Naive thymus-derived CD4-positive, alpha-beta T cell (primary cell): ENCODE measurements around the gene PDS5A. TPM values are rescaled to one million over a fixed set of nuclear protein-coding genes. Genes with fewer than 3 reads are reported as not detected.
A peak's percentile ranks its signal among the peaks of the same experiment; 100 is the strongest.

ENCODE experiments used
- ATAC-seq: fragments of 150-1000 bp; cut with Tn5 transposase; 2 replicates; pipeline ENCODE4 v1.10.0; 2021; ENCODE audit warnings: mild to moderate bottlenecking, moderate library complexity
- CTCF ChIA-PET: fragments of 350-600 bp; sonication (Branson Sonifier 250); formaldehyde crosslinking; loops from one replicate; lab custom pipeline; 2021; ENCODE audit warnings: antibody characterized with exemption; lab: Charles Lee
- POLR2A ChIA-PET: fragments of 350-600 bp; sonication (Branson Sonifier 250); formaldehyde crosslinking; loops from one replicate; lab custom pipeline; 2021; ENCODE audit warnings: antibody characterized with exemption, inconsistent platforms; lab: Charles Lee
- DNase-seq, 9 donors: peaks; one replicate each; pipeline versions ENCODE4 v3.0.0 to v3.0.0-alpha.2; 2020 to 2022; ENCODE audit warnings: mixed read lengths in 1 of 9
- H3K27ac ChIP-seq: one replicate; pipeline ENCODE4 v1.7.0; 2013; ENCODE audit warnings: mild to moderate bottlenecking, low read depth, low read length, moderate library complexity
- H3K27me3 ChIP-seq, 2 donors: one replicate each; pipeline ENCODE4 v1.7.0; 2013; ENCODE audit warnings: low read length in 2 of 2, mild to moderate bottlenecking in 2 of 2, moderate library complexity in 2 of 2; ENCODE audit not compliant: control insufficient read depth in 2 of 2, insufficient read depth in 2 of 2
- H3K36me3 ChIP-seq, 3 experiments: 1 replicate in 2 of 3; 2 replicates in 1 of 3; pipeline ENCODE4 v1.7.0; 2013; ENCODE audit warnings: low read length in 3 of 3, mild to moderate bottlenecking in 3 of 3, moderate library complexity in 1 of 3; ENCODE audit not compliant: insufficient read depth in 3 of 3, control insufficient read depth in 2 of 3
- H3K4me1 ChIP-seq, 2 donors: one replicate each; pipeline ENCODE4 v1.7.0; 2013; ENCODE audit warnings: low read length in 2 of 2, mild to moderate bottlenecking in 2 of 2, moderate library complexity in 1 of 2; ENCODE audit not compliant: control insufficient read depth in 2 of 2, insufficient read depth in 2 of 2
- H3K4me3 ChIP-seq: 2 replicates; pipeline ENCODE4 v1.7.0; 2013; ENCODE audit warnings: mild to moderate bottlenecking, low read length
- H3K9me3 ChIP-seq, 3 experiments: 1 replicate in 2 of 3; 2 replicates in 1 of 3; pipeline ENCODE4 v1.7.0; 2013; ENCODE audit warnings: low read length in 3 of 3; ENCODE audit not compliant: control insufficient read depth in 2 of 3
- H3K27ac Mint-ChIP-seq, 9 donors: one replicate each; pipeline ENCODE4 v1.8.0; 2020 to 2022; ENCODE audit warnings: mixed read lengths in 9 of 9, mild to moderate bottlenecking in 8 of 9, moderate library complexity in 5 of 9, inconsistent platforms in 2 of 9
- H3K27me3 Mint-ChIP-seq, 5 donors: one replicate each; pipeline ENCODE4 v1.8.0; 2021 to 2022; ENCODE audit warnings: mixed read lengths in 5 of 5, mild to moderate bottlenecking in 1 of 5
- H3K36me3 Mint-ChIP-seq, 5 donors: one replicate each; pipeline ENCODE4 v1.8.0; 2020 to 2022; ENCODE audit warnings: mixed read lengths in 5 of 5, mild to moderate bottlenecking in 3 of 5, inconsistent platforms in 1 of 5
- H3K4me1 Mint-ChIP-seq, 7 donors: one replicate each; pipeline ENCODE4 v1.8.0; 2020 to 2022; ENCODE audit warnings: mixed read lengths in 7 of 7, mild to moderate bottlenecking in 3 of 7, inconsistent platforms in 1 of 7
- H3K4me3 Mint-ChIP-seq, 10 donors: one replicate each; pipeline ENCODE4 v1.8.0; 2020 to 2022; ENCODE audit warnings: mild to moderate bottlenecking in 10 of 10, mixed read lengths in 10 of 10, moderate library complexity in 6 of 10, inconsistent platforms in 2 of 10
- H3K9me3 Mint-ChIP-seq, 11 donors: one replicate each; pipeline ENCODE4 v1.8.0; 2020 to 2022; ENCODE audit warnings: mixed read lengths in 11 of 11, mild to moderate bottlenecking in 4 of 11, inconsistent platforms in 1 of 11, moderate library complexity in 1 of 11
- intact Hi-C, 2 donors: fragments of 100-400 bp; cut with micrococcal nuclease; formaldehyde crosslinking; loops; one replicate each; pipeline ENCODE4 v1.15.1; 2023
- polyA plus RNA-seq, 2 donors: library from polyadenylated mRNA; unstranded; fragments of 300-500 nt; fragmentation: Illumina TruSeq; gene quantifications; one replicate each; pipeline ENCODE4 v1.2.3, GENCODE V29; 2021
- total RNA-seq, 6 experiments: library from RNA in 5 of 6; stranded (reverse) in 5 of 6; gene quantifications; 1 replicate in 5 of 6; 2 replicates in 1 of 6; pipeline ENCODE4 v1.2.3 and lab custom pipeline; 2021 to 2026

The PDS5A gene
- total and polyA plus RNA-seq, 7 experiments from 2014 or later: 42.8 to 102 (median 96.2) TPM

GRCh38 chr4:39823191-39823590 is 154.5 kb downstream of the PDS5A start:
- H3K4me1 Mint-ChIP-seq: peaks cover 0 to 2% (median 0%) of the 10 kb centered on the region in 7 donors
- POLR2A ChIA-PET: no interaction called here
- no peak overlapping the region for H3K4me3 Mint-ChIP-seq
- Histone ChIP-seq H3K27me3 (no peaks in the 10 kb centered on the region), H3K4me3 (no peak overlapping the region), H3K4me1 (no peaks in the 10 kb centered on the region), H3K9me3 (no peaks in the 10 kb centered on the region), H3K27ac (no peak overlapping the region), H3K36me3 (peaks cover 0 to 18% (median 0%) of the 10 kb centered on the region in 3 experiments)
- no peaks in the 10 kb centered on the region for H3K9me3 Mint-ChIP-seq
- no peak for ATAC-seq
- peak overlapping the region in 2 of 9 donors; percentile 0 to 2 for H3K27ac Mint-ChIP-seq
- H3K27me3 Mint-ChIP-seq: no peaks in the 10 kb centered on the region
- intact Hi-C loops: no loop called here
- CTCF ChIA-PET: no interaction called here
- no peak for DNase-seq
- peaks cover 0 to 28% (median 9%) of the 10 kb centered on the region in 5 donors for H3K36me3 Mint-ChIP-seq

DNA sequence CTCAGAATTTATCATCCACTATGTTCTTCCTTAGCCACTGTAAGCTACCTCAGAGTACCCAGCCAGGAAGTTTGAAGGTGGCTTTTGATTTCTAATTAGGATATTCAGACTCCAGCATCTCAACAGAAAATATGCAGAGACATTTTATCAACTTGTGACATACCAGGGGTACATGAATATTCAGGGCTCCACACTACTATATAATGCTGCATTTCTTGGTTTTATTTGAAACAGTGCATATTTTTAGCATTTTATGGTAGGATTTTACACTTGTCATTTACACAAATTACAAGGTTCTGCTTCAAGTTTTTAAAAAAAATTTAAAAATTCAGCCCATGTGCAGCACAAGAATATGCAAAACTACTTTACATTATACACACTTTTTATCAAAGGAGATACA is 155.0 kb downstream of the PDS5A start:
- Histone ChIP-seq H3K9me3 (no peaks in the 10 kb centered on the region), H3K27ac (no peak overlapping the region), H3K4me1 (no peaks in the 10 kb centered on the region), H3K27me3 (no peaks in the 10 kb centered on the region), H3K36me3 (peaks cover 0 to 16% (median 0%) of the 10 kb centered on the region in 3 experiments), H3K4me3 (no peak overlapping the region)
- H3K4me3 Mint-ChIP-seq: no peak overlapping the region
- no peaks in the 10 kb centered on the region for H3K9me3 Mint-ChIP-seq
- intact Hi-C loops: no loop called here
- peaks cover 0 to 2% (median 0%) of the 10 kb centered on the region in 7 donors for H3K4me1 Mint-ChIP-seq
- no peaks in the 10 kb centered on the region for H3K27me3 Mint-ChIP-seq
- POLR2A ChIA-PET: no interaction called here
- CTCF ChIA-PET: no interaction called here
- DNase-seq: no peak
- peak overlapping the region in 2 of 9 donors; percentile 22 to 37 for H3K27ac Mint-ChIP-seq
- H3K36me3 Mint-ChIP-seq: peaks cover 0 to 24% (median 9%) of the 10 kb centered on the region in 5 donors
- ATAC-seq: no peak

- H3K4me3 ChIP-seq: no peak overlapping the region
- ATAC-seq (no peak), DNase-seq (no peak)
- no peaks in the 10 kb centered on the region for H3K4me1 ChIP-seq
- ChIA-PET CTCF (no interaction called here), POLR2A (no interaction called here)
- intact Hi-C loops: no loop called here
- H3K36me3 Mint-ChIP-seq: peaks cover 0 to 23% (median 9%) of the 10 kb centered on the region in 5 donors
- H3K9me3 Mint-ChIP-seq: no peaks in the 10 kb centered on the region
- peaks cover 0 to 2% (median 0%) of the 10 kb centered on the region in 7 donors for H3K4me1 Mint-ChIP-seq
- H3K27me3 ChIP-seq: no peaks in the 10 kb centered on the region
- no peaks in the 10 kb centered on the region for H3K9me3 ChIP-seq
- peak overlapping the region in 1 of 9 donors; percentile 38 for H3K27ac Mint-ChIP-seq
- no peak overlapping the region for H3K27ac ChIP-seq
- H3K4me3 Mint-ChIP-seq: no peak overlapping the region
- H3K36me3 ChIP-seq: peaks cover 0 to 14% (median 0%) of the 10 kb centered on the region in 3 experiments
- H3K27me3 Mint-ChIP-seq: no peaks in the 10 kb centered on the region
Measured at GRCh38 chr4:39821951-39822350, 155.8 kb downstream of the PDS5A start.

- no peak overlapping the region for H3K27ac ChIP-seq
- Mint-ChIP-seq H3K9me3 (no peaks in the 10 kb centered on the region), H3K4me3 (no peak overlapping the region), H3K27ac (peak overlapping the region in 3 of 9 donors; percentile 10 to 63 (median 52)), H3K4me1 (no peaks in the 10 kb centered on the region), H3K27me3 (no peaks in the 10 kb centered on the region), H3K36me3 (peaks cover 0 to 23% (median 9%) of the 10 kb centered on the region in 5 donors)
- ChIA-PET CTCF (no interaction called here), POLR2A (no interaction called here)
- no peak for DNase-seq
- ATAC-seq: no peak
- peaks cover 0 to 4% (median 0%) of the 10 kb centered on the region in 3 experiments for H3K36me3 ChIP-seq
- no peak overlapping the region for H3K4me3 ChIP-seq
- H3K9me3 ChIP-seq: no peaks in the 10 kb centered on the region
- no peaks in the 10 kb centered on the region for H3K4me1 ChIP-seq
- H3K27me3 ChIP-seq: no peaks in the 10 kb centered on the region
- intact Hi-C loops: no loop called here
Measured at GRCh38 chr4:39820186-39820585, 157.5 kb downstream of the PDS5A start.

GRCh38 chr4:39818646-39819045 is 159.1 kb downstream of the PDS5A start:
- Mint-ChIP-seq H3K9me3 (peaks cover 0 to 7% (median 0%) of the 10 kb centered on the region in 11 donors), H3K4me3 (no peak overlapping the region), H3K27me3 (no peaks in the 10 kb centered on the region), H3K4me1 (peaks cover 0 to 6% (median 0%) of the 10 kb centered on the region in 7 donors), H3K27ac (peak overlapping the region in 1 of 9 donors; percentile 41), H3K36me3 (peaks cover 0 to 13% (median 6%) of the 10 kb centered on the region in 5 donors)
- no peak for DNase-seq
- H3K27ac ChIP-seq: no peak overlapping the region
- ChIA-PET CTCF (no interaction called here), POLR2A (interaction anchor here (0.5 kb wide), 1 partner anchor 236 kb away, joined by 3 read pairs; no protein-coding TSS in a partner anchor)
- no peaks in the 10 kb centered on the region for H3K4me1 ChIP-seq
- no peak for ATAC-seq
- intact Hi-C loops: no loop called here
- no peaks in the 10 kb centered on the region for H3K27me3 ChIP-seq
- H3K9me3 ChIP-seq: peaks cover 0 to 4% (median 0%) of the 10 kb centered on the region in 3 experiments
- no peak overlapping the region for H3K4me3 ChIP-seq
- no peaks in the 10 kb centered on the region for H3K36me3 ChIP-seq

GRCh38 chr4:39814403-39815185 is 163.1 kb downstream of the PDS5A start:
- Mint-ChIP-seq H3K36me3 (peaks cover 0 to 17% (median 0%) of the 10 kb centered on the region in 5 donors), H3K9me3 (peaks cover 0 to 19% (median 0%) of the 10 kb centered on the region in 11 donors), H3K27me3 (peaks cover 0 to 3% (median 0%) of the 10 kb centered on the region in 5 donors), H3K4me1 (peaks cover 0 to 13% (median 0%) of the 10 kb centered on the region in 7 donors), H3K4me3 (peak overlapping the region in 1 of 10 donors; percentile 24), H3K27ac (peak overlapping the region in 4 of 9 donors; percentile 55 to 90 (median 76))
- H3K27ac ChIP-seq: no peak overlapping the region
- H3K4me3 ChIP-seq: no peak overlapping the region
- H3K9me3 ChIP-seq: peaks cover 0 to 4% (median 0%) of the 10 kb centered on the region in 3 experiments
- no peaks in the 10 kb centered on the region for H3K36me3 ChIP-seq
- ATAC-seq (peak; percentile 32), DNase-seq (peak in 4 of 9 donors; percentile 6 to 23 (median 16))
- H3K4me1 ChIP-seq: no peaks in the 10 kb centered on the region
- intact Hi-C loops: no loop called here
- CTCF ChIA-PET: no interaction called here
- no peaks in the 10 kb centered on the region for H3K27me3 ChIP-seq
- POLR2A ChIA-PET: no interaction called here
